HG02763 (cell line): ENCODE results near the gene OR51F1.
"Not testable (repeated sequence)": the region's sequence is repeated elsewhere in the genome, so short reads cannot be mapped to it uniquely, and the experiment has no call there.

Source experiments
- ATAC-seq: cut with Tn5 transposase; IDR thresholded peaks from one replicate; pipeline ENCODE4 v1.9.1; 2021; ENCODE audit warnings: mild to moderate bottlenecking, moderate library complexity; ENCODE audit not compliant: unreplicated experiment

OR51F1 gene

GRCh38 chr11:4769838-4770237, at the start of gene OR51F1:
Gene OR51F1, minus strand, starts transcription at chr11:4769938. Its CDS starts 0 bp downstream, at chr11:4769938.
- no peak for ATAC-seq

- ATAC-seq = no peak
These were observed 39.5 kb upstream of the OR51F1 start for GRCh38 chr11:4809246-4809645.

- ATAC-seq = no peak
These were observed 38.7 kb upstream of the OR51F1 start for GRCh38 chr11:4808476-4808875.

GRCh38 chr11:4804280-4804679, 34.5 kb upstream of the OR51F1 start, which contains the start of gene OR52R1:
Gene OR52R1, minus strand, starts transcription at chr11:4804380. Its CDS starts 0 bp downstream, at chr11:4804380.
- no peak for ATAC-seq

- ATAC-seq = not testable (repeated sequence)
These were observed 31.6 kb upstream of the OR51F1 start for GRCh38 chr11:4801316-4801715.

- no peak for ATAC-seq
These were observed 28.9 kb upstream of the OR51F1 start for GRCh38 chr11:4798427-4799183.

- ATAC-seq = no peak
These were observed 27.5 kb upstream of the OR51F1 start for GRCh38 chr11:4797206-4797605.

- ATAC-seq = no peak
These were observed 12.7 kb upstream of the OR51F1 start for GRCh38 chr11:4782454-4782853.

GRCh38 chr11:4768094-4768493, 1.6 kb downstream of the OR51F1 start:
- no peak for ATAC-seq

- ATAC-seq = no peak
These were observed 3.2 kb downstream of the OR51F1 start for GRCh38 chr11:4766420-4767043.

GRCh38 chr11:4763096-4763495, 6.6 kb downstream of the OR51F1 start:
- no peak for ATAC-seq

GRCh38 chr11:4751201-4751600, 18.5 kb downstream of the OR51F1 start:
- no peak for ATAC-seq

- ATAC-seq = no peak
These were observed 21.3 kb downstream of the OR51F1 start for GRCh38 chr11:4748438-4748837.

GRCh38 chr11:4740735-4741134, 29.0 kb downstream of the OR51F1 start:
- ATAC-seq = no peak

- ATAC-seq = no peak
These were observed 42.6 kb downstream of the OR51F1 start for GRCh38 chr11:4727171-4727570.

- not testable (repeated sequence) for ATAC-seq
These were observed 46.9 kb downstream of the OR51F1 start for GRCh38 chr11:4722616-4723534.
